ENCODE data around the gene SMG9. TPM values are rescaled to one million over a fixed set of nuclear protein-coding genes. Genes with fewer than 3 reads are reported as not detected.

Gene SMG9
- total RNA-seq, 1 experiment from 2014 or later, result 76.0 TPM

GRCh38 chr19:43691755-43692154 lies 63.0 kb downstream of the SMG9 start:
- POLR2A ChIA-PET, result no interaction called here
- TF ChIP-seq CTCF (IDR thresholded peaks at IDR 0.05; ENCODE audit: unreplicated experiment), result no peak
- Mint-ChIP-seq H3K4me3 (ENCODE audit: unreplicated experiment) (no peak overlapping the region), H3K36me3 (ENCODE audit: insufficient read depth, unreplicated experiment) (no peaks in the 10 kb centered on the region), H3K9me3 (ENCODE audit: unreplicated experiment) (no peaks in the 10 kb centered on the region), H3K4me1 (ENCODE audit: insufficient read depth, unreplicated experiment) (peaks cover 10% of the 10 kb centered on the region), H3K27ac (ENCODE audit: low read depth, unreplicated experiment) (no peak overlapping the region), H3K27me3 (ENCODE audit: insufficient read depth, unreplicated experiment) (no peaks in the 10 kb centered on the region)
- CTCF ChIA-PET, result interaction anchor here (0.6 kb wide), 2 partner anchors 17 to 60 kb away, joined by 3 to 5 read pairs; no protein-coding TSS in a partner anchor
- intact Hi-C loops (cut with micrococcal nuclease), result no loop called here
- BruUV-seq (replicated peaks), result no TSS peak
- no peak for DNase-seq (ENCODE audit: unreplicated experiment)

DNA sequence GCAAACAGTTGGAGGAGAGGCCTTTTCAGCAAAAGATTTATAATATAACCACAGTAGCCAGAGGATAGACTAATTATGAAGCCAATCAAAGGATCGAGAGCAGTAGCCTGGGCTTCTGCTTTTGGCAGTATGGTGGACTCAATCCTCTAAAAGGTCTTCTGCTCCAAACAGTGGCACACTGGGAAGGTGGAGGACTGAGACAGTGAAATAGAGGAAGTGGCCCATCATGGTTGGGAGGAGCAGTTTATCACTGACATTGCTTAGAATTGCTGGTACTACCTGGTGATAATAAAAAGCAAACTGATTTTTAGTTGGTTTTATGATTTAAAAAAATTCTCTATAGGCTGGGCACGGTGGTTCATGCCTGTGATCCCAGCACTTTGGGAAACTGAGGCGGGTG lies 63.9 kb downstream of the SMG9 start:
- TF ChIP-seq CTCF (IDR thresholded peaks at IDR 0.05; ENCODE audit: unreplicated experiment), result no peak
- CTCF ChIA-PET, result no interaction called here
- DNase-seq (ENCODE audit: unreplicated experiment), result no peak
- no TSS peak for BruUV-seq (replicated peaks)
- POLR2A ChIA-PET, result no interaction called here
- Mint-ChIP-seq H3K9me3 (ENCODE audit: unreplicated experiment) (no peaks in the 10 kb centered on the region), H3K36me3 (ENCODE audit: insufficient read depth, unreplicated experiment) (no peaks in the 10 kb centered on the region), H3K27me3 (ENCODE audit: insufficient read depth, unreplicated experiment) (no peaks in the 10 kb centered on the region), H3K4me3 (ENCODE audit: unreplicated experiment) (no peak overlapping the region), H3K27ac (ENCODE audit: low read depth, unreplicated experiment) (no peak overlapping the region), H3K4me1 (ENCODE audit: insufficient read depth, unreplicated experiment) (peaks cover 12% of the 10 kb centered on the region)
- intact Hi-C loops (cut with micrococcal nuclease), result no loop called here

- intact Hi-C loops (cut with micrococcal nuclease), result no loop called here
- H3K27me3 Mint-ChIP-seq (ENCODE audit: insufficient read depth, unreplicated experiment), result no peaks in the 10 kb centered on the region
- TF ChIP-seq CTCF (IDR thresholded peaks at IDR 0.05; ENCODE audit: unreplicated experiment), result no peak
- BruUV-seq (replicated peaks), result no TSS peak
- CTCF ChIA-PET, result no interaction called here
- no peaks in the 10 kb centered on the region for H3K9me3 Mint-ChIP-seq (ENCODE audit: unreplicated experiment)
- peaks cover 12% of the 10 kb centered on the region for H3K4me1 Mint-ChIP-seq (ENCODE audit: insufficient read depth, unreplicated experiment)
- H3K4me3 Mint-ChIP-seq (ENCODE audit: unreplicated experiment), result no peak overlapping the region
- H3K36me3 Mint-ChIP-seq (ENCODE audit: insufficient read depth, unreplicated experiment), result no peaks in the 10 kb centered on the region
- no peak for DNase-seq (ENCODE audit: unreplicated experiment)
- POLR2A ChIA-PET, result no interaction called here
- no peak overlapping the region for H3K27ac Mint-ChIP-seq (ENCODE audit: low read depth, unreplicated experiment)
Measured at GRCh38 chr19:43690444-43690843, 64.3 kb downstream of the SMG9 start.

GRCh38 chr19:43688059-43688701 lies 66.6 kb downstream of the SMG9 start:
- DNase-seq (ENCODE audit: unreplicated experiment), result no peak
- POLR2A ChIA-PET, result interaction anchor here (0.5 kb wide), 1 partner anchor 8 kb away, joined by 4 read pairs; no protein-coding TSS in a partner anchor

More at GRCh38 chr19:43688059-43688701, 66.6 kb downstream of the SMG9 start:
- BruUV-seq (replicated peaks), result no TSS peak
- no peak overlapping the region for H3K4me3 Mint-ChIP-seq (ENCODE audit: unreplicated experiment)
- no peaks in the 10 kb centered on the region for H3K27me3 Mint-ChIP-seq (ENCODE audit: insufficient read depth, unreplicated experiment)
- H3K4me1 Mint-ChIP-seq (ENCODE audit: insufficient read depth, unreplicated experiment), result peaks cover 12% of the 10 kb centered on the region
- intact Hi-C loops (cut with micrococcal nuclease), result no loop called here
- H3K9me3 Mint-ChIP-seq (ENCODE audit: unreplicated experiment), result no peaks in the 10 kb centered on the region
- no peak overlapping the region for H3K27ac Mint-ChIP-seq (ENCODE audit: low read depth, unreplicated experiment)
- CTCF ChIA-PET, result interaction anchor here (0.6 to 1.2 kb wide), 6 partner anchors 19 to 995 kb away, joined by 3 to 4 read pairs (median 3); no protein-coding TSS in a partner anchor
- H3K36me3 Mint-ChIP-seq (ENCODE audit: insufficient read depth, unreplicated experiment), result no peaks in the 10 kb centered on the region
- no peak for TF ChIP-seq CTCF (IDR thresholded peaks at IDR 0.05; ENCODE audit: unreplicated experiment)
